Central memory CD8-positive, alpha-beta T cell (primary cell): Measurements from ENCODE around the gene BBIP1.
A peak's percentile ranks its signal among the peaks of the same experiment; 100 is the strongest.

Experiments
- ATAC-seq: fragments of 150-1000 bp; cut with Tn5 transposase; replicated peaks from 2 replicates; pipeline ENCODE4 v1.10.0; 2022; ENCODE audit warnings: mild to moderate bottlenecking, moderate FRiP score, moderate number of reproducible peaks; ENCODE audit not compliant: poor library complexity, severe bottlenecking; ENCODE audit errors: extremely low read depth
- DNase-seq, 2 donors: peaks; one replicate each; pipeline ENCODE4 v3.0.0; 2021; ENCODE audit warnings: low spot score in 2 of 2
- H3K27ac Mint-ChIP-seq: one replicate; pipeline ENCODE4 v1.8.0; 2022; ENCODE audit warnings: low read depth, mild to moderate bottlenecking, moderate library complexity, mixed read lengths
- H3K27me3 Mint-ChIP-seq: one replicate; pipeline ENCODE4 v1.8.0; 2022; ENCODE audit warnings: mixed read lengths
- H3K36me3 Mint-ChIP-seq: one replicate; pipeline ENCODE4 v1.8.0; 2022; ENCODE audit warnings: mild to moderate bottlenecking, moderate library complexity, mixed read lengths; ENCODE audit not compliant: insufficient read depth
- H3K4me1 Mint-ChIP-seq: one replicate; pipeline ENCODE4 v1.8.0; 2022; ENCODE audit warnings: mixed read lengths
- H3K4me3 Mint-ChIP-seq: one replicate; pipeline ENCODE4 v1.8.0; 2022; ENCODE audit warnings: mild to moderate bottlenecking, moderate library complexity, mixed read lengths
- H3K9me3 Mint-ChIP-seq: one replicate; pipeline ENCODE4 v1.8.0; 2022; ENCODE audit warnings: mixed read lengths

Gene BBIP1

GRCh38 chr10:110851020-110851612 lies 67.9 kb downstream of the BBIP1 start:
- Mint-ChIP-seq H3K27me3 (no peaks in the 10 kb centered on the region), H3K27ac (peak overlapping the region; percentile 75), H3K9me3 (peaks cover 5% of the 10 kb centered on the region), H3K36me3 (peaks cover 11% of the 10 kb centered on the region), H3K4me1 (peaks cover 86% of the 10 kb centered on the region), H3K4me3 (peak overlapping the region; percentile 65)
- ATAC-seq (no peak), DNase-seq (no peak)

- peaks cover 11% of the 10 kb centered on the region for H3K36me3 Mint-ChIP-seq
- ATAC-seq (peak; percentile 88), DNase-seq (peak in 1 of 2 donors; percentile 47)
- H3K27ac Mint-ChIP-seq: peak overlapping the region; percentile 75
- peaks cover 5% of the 10 kb centered on the region for H3K9me3 Mint-ChIP-seq
- peaks cover 86% of the 10 kb centered on the region for H3K4me1 Mint-ChIP-seq
- peak overlapping the region; percentile 65 for H3K4me3 Mint-ChIP-seq
- H3K27me3 Mint-ChIP-seq: no peaks in the 10 kb centered on the region
These were observed 68.9 kb downstream of the BBIP1 start for GRCh38 chr10:110850099-110850498.
